H1 (cell line): ENCODE data around the gene CCSAP. TPM values are rescaled to one million over a fixed set of nuclear protein-coding genes. Genes with fewer than 3 reads are reported as not detected.

Experiments used
- CTCF ChIA-PET: fragments of 300-600 bp; sonication (Branson Sonifier 250); formaldehyde crosslinking; loops from one replicate; lab custom pipeline; 2021; ENCODE audit not compliant: partially characterized antibody; lab: Charles Lee
- POLR2A ChIA-PET: fragments of 300-600 bp; sonication (Branson Sonifier 250); formaldehyde crosslinking; loops from one replicate; lab custom pipeline; 2021; ENCODE audit warnings: inconsistent platforms; ENCODE audit not compliant: partially characterized antibody; lab: Charles Lee
- DNase-seq, 2 experiments: peaks; one replicate each; pipeline versions ENCODE4 v3.0.0 to v3.0.0-alpha.2; 2010 to 2022; ENCODE audit warnings: low spot score in 2 of 2, low read depth in 1 of 2, mixed read lengths in 1 of 2
- FAIRE-seq: peaks from 2 replicates; lab custom pipeline; 2011; peaks lifted over from hg19 to GRCh38; lab: Jason Lieb, UNC
- H2AFZ ChIP-seq: 2 replicates; pipeline ENCODE4 v1.8.1; 2012; ENCODE audit warnings: low read length, inconsistent platforms
- H2AK5ac ChIP-seq: 2 replicates; pipeline ENCODE4 v1.6.1; 2013; ENCODE audit warnings: low read depth, low read length
- H2BK120ac ChIP-seq: replicated peaks from 2 replicates; pipeline ENCODE3; 2013; ENCODE audit warnings: low read depth, low read length, inconsistent platforms
- H2BK12ac ChIP-seq: 2 replicates; pipeline ENCODE4 v1.6.1; 2013; ENCODE audit warnings: low read depth, low read length
- H2BK15ac ChIP-seq: 2 replicates; pipeline ENCODE4 v1.6.1; 2013; ENCODE audit warnings: low read length
- H2BK20ac ChIP-seq: 2 replicates; pipeline ENCODE4 v1.6.1; 2013; ENCODE audit warnings: low read length
- H2BK5ac ChIP-seq: 2 replicates; pipeline ENCODE4 v1.6.1; 2013; ENCODE audit warnings: low read depth, low read length
- H3K14ac ChIP-seq: 2 replicates; pipeline ENCODE4 v1.6.1; 2013; ENCODE audit warnings: inconsistent platforms; ENCODE audit not compliant: insufficient read length
- H3K18ac ChIP-seq: 2 replicates; pipeline ENCODE4 v1.6.1; 2013; ENCODE audit warnings: low read length; ENCODE audit errors: extremely low read depth
- H3K23ac ChIP-seq: 2 replicates; pipeline ENCODE4 v1.6.1; 2013; ENCODE audit warnings: inconsistent platforms; ENCODE audit not compliant: insufficient read length
- H3K23me2 ChIP-seq: 2 replicates; pipeline ENCODE4 v1.6.1; 2013; ENCODE audit warnings: low read depth, low read length
- H3K27ac ChIP-seq: 2 replicates; pipeline ENCODE4 v1.6.1; 2011; ENCODE audit warnings: low read depth, low read length, inconsistent platforms
- H3K27me3 ChIP-seq, 4 experiments: replicated peaks in 1 of 4; 1 replicate in 1 of 4; 2 replicates in 3 of 4; pipeline versions ENCODE4 v1.6.1 to v1.8.1; 2011 to 2013; ENCODE audit warnings: low read length in 3 of 4, mild to moderate bottlenecking in 3 of 4, inconsistent platforms in 2 of 4, mixed read lengths in 2 of 4, moderate library complexity in 1 of 4; ENCODE audit not compliant: control insufficient read depth in 3 of 4, insufficient read depth in 3 of 4; ENCODE audit errors: extremely low read depth in 1 of 4
- H3K36me3 ChIP-seq, 4 experiments: 2 replicates each; pipeline versions ENCODE4 v1.6.1 to v1.8.1; 2011 to 2013; ENCODE audit warnings: mild to moderate bottlenecking in 4 of 4, low read length in 3 of 4, moderate library complexity in 2 of 4, control low read depth in 1 of 4, inconsistent platforms in 1 of 4; ENCODE audit not compliant: insufficient read depth in 4 of 4, control insufficient read depth in 2 of 4
- H3K4ac ChIP-seq: replicated peaks from 2 replicates; pipeline ENCODE3; 2013; ENCODE audit warnings: low read length, low read depth, mixed read lengths, inconsistent platforms; ENCODE audit not compliant: insufficient read length
- H3K4me1 ChIP-seq, 4 experiments: replicated peaks in 1 of 4; 1 replicate in 1 of 4; 2 replicates in 3 of 4; pipeline versions ENCODE4 v1.6.1 to v1.8.1; 2011 to 2013; ENCODE audit warnings: low read length in 3 of 4, inconsistent platforms in 2 of 4, mixed read lengths in 1 of 4; ENCODE audit not compliant: insufficient read depth in 4 of 4, control insufficient read depth in 3 of 4
- H3K4me2 ChIP-seq, 2 experiments: 2 replicates each; pipeline versions ENCODE4 v1.6.1 to v1.8.1; 2011 to 2013; ENCODE audit warnings: low read depth in 2 of 2, low read length in 2 of 2, control low read depth in 1 of 2, inconsistent platforms in 1 of 2, mild to moderate bottlenecking in 1 of 2; ENCODE audit not compliant: insufficient read depth in 1 of 2
- H3K4me3 ChIP-seq, 4 experiments: fragments of 200-600, 300-600 bp in 1 of 4; sonication (generic), shearing (Covaris generic), sonication (Bioruptor Twin) in 1 of 4; 2 replicates each; pipeline versions ENCODE4 v1.5.1 to v1.8.1; 2011 to 2016; ENCODE audit warnings: low read length in 4 of 4, low read depth in 3 of 4, control low read depth in 2 of 4, inconsistent platforms in 2 of 4, mild to moderate bottlenecking in 2 of 4, mixed read lengths in 1 of 4, moderate library complexity in 1 of 4; ENCODE audit not compliant: insufficient read depth in 2 of 4; ENCODE audit errors: extremely low read depth in 1 of 4
- H3K56ac ChIP-seq: replicated peaks from 2 replicates; pipeline ENCODE3; 2013; ENCODE audit warnings: low read depth, mild to moderate bottlenecking, mixed read lengths, low read length, inconsistent platforms; ENCODE audit not compliant: insufficient read length
- H3K79me1 ChIP-seq: 2 replicates; pipeline ENCODE4 v1.6.1; 2013; ENCODE audit warnings: low read depth, low read length, control low read depth
- H3K79me2 ChIP-seq, 2 experiments: 2 replicates each; pipeline versions ENCODE4 v1.6.1 to v1.8.1; 2012 to 2013; ENCODE audit warnings: low read length in 2 of 2, mild to moderate bottlenecking in 2 of 2, inconsistent platforms in 1 of 2; ENCODE audit not compliant: insufficient read depth in 2 of 2, control insufficient read depth in 1 of 2
- H3K9ac ChIP-seq, 4 experiments: replicated peaks in 1 of 4; 1 replicate in 1 of 4; 2 replicates in 3 of 4; pipeline versions ENCODE4 v1.6.1 to v1.8.1; 2011 to 2013; ENCODE audit warnings: low read depth in 3 of 4, low read length in 3 of 4, control low read depth in 2 of 4, mild to moderate bottlenecking in 2 of 4, moderate library complexity in 2 of 4, inconsistent platforms in 1 of 4; ENCODE audit errors: extremely low read depth in 1 of 4
- H3K9me3 ChIP-seq, 2 experiments: 2 replicates each; pipeline versions ENCODE4 v1.6.1 to v1.8.1; 2012 to 2013; ENCODE audit warnings: mild to moderate bottlenecking in 2 of 2, moderate library complexity in 2 of 2, control low read depth in 1 of 2, inconsistent platforms in 1 of 2, low read depth in 1 of 2, low read length in 1 of 2, mixed read lengths in 1 of 2; ENCODE audit not compliant: insufficient read depth in 2 of 2
- H4K20me1 ChIP-seq, 2 experiments: replicated peaks in 1 of 2; 2 replicates each; pipeline versions ENCODE3 to v1.8.1; 2011 to 2013; ENCODE audit warnings: inconsistent platforms in 2 of 2, low read length in 2 of 2, mild to moderate bottlenecking in 1 of 2; ENCODE audit not compliant: insufficient read depth in 2 of 2, control insufficient read depth in 1 of 2
- H4K5ac ChIP-seq: 2 replicates; pipeline ENCODE4 v1.6.1; 2013; ENCODE audit warnings: low read length, low read depth, mixed read lengths, inconsistent platforms; ENCODE audit not compliant: insufficient read length
- H4K8ac ChIP-seq: 2 replicates; pipeline ENCODE4 v1.8.0; 2013; ENCODE audit warnings: mild to moderate bottlenecking, moderate library complexity, low read length, inconsistent platforms; ENCODE audit not compliant: insufficient read depth; ENCODE audit errors: extremely low read depth
- H4K91ac ChIP-seq: replicated peaks from 2 replicates; pipeline ENCODE3; 2013; ENCODE audit warnings: low read length, mixed read lengths, inconsistent platforms; ENCODE audit not compliant: insufficient read length
- BRCA1 ChIP-seq: IDR thresholded peaks from 2 replicates; pipeline ENCODE4 v1.6.1; 2012; ENCODE audit warnings: low read depth, low read length, improper control_type of control experiment
- WGBS, 2 experiments: shearing (Covaris generic) in 1 of 2; methylation state at CpG; one replicate each; pipeline versions ENCODE4 v1.1.6 to v1.1.7; 2013 to 2015; ENCODE audit warnings: low lambda C conversion rate in 2 of 2, mixed read lengths in 2 of 2, inconsistent platforms in 1 of 2, low coverage in 1 of 2, missing lambda C conversion rate in 1 of 2; ENCODE audit not compliant: insufficient replicate concordance in 2 of 2, insufficient coverage in 1 of 2, insufficient read length in 1 of 2; ENCODE audit errors: extremely low coverage in 1 of 2, missing lambda C conversion rate in 1 of 2; 5-methylcytosine and 5-hydroxymethylcytosine counted together
- polyA plus RNA-seq, 7 experiments: library from polyadenylated mRNA; depleted of rRNA in 3 of 7; stranded (reverse) in 5 of 7; unstranded in 2 of 7; fragments of >200 nt in 5 of 7; fragments of 200-250 nt in 2 of 7; gene quantifications; 1 replicate in 5 of 7; 2 replicates in 1 of 7; 4 replicates in 1 of 7; pipeline versions ENCODE4 v1.2.1 to v1.2.3, GENCODE V29; 2011 to 2013; ENCODE audit warnings: missing spikeins in 2 of 7, mixed read lengths in 2 of 7
- total RNA-seq: library from RNA; stranded (reverse); fragmentation: NEBNext Ultra II Directional; extraction: Animal tissue kit (Norgen Biotek cat#: 25700); gene quantifications from 2 replicates; pipeline ENCODE4 v1.2.1, GENCODE V29; 2021

Gene CCSAP
- total and polyA plus RNA-seq, 2 of the 8 experiments (the other 6 are each of a cell fraction or from before 2014, with no cell fraction given), result 3.5 to 17.2 TPM

GRCh38 chr1:229282295-229282823 lies 60.5 kb downstream of the CCSAP start:
- Histone ChIP-seq H3K9me3 (no peaks in the 10 kb centered on the region), H3K23me2 (no peaks in the 10 kb centered on the region), H3K14ac (no peak overlapping the region), H3K18ac (no peak overlapping the region), H3K4me1 (peaks cover 0 to 4% (median under 1%) of the 10 kb centered on the region in 4 experiments; a peak in 1 of 7 replicates), H3K23ac (no peak overlapping the region), H4K20me1 (peaks cover 8 to 10% of the 10 kb centered on the region in 2 experiments), H2BK5ac (no peak overlapping the region), H3K4ac (no peak overlapping the region), H3K79me2 (peaks cover 6 to 77% of the 10 kb centered on the region in 2 experiments), H2BK15ac (no peak overlapping the region), H3K4me2 (no peak overlapping the region), H3K9ac (no peak overlapping the region), H3K56ac (no peak overlapping the region), H2BK20ac (no peak overlapping the region), H4K91ac (no peak overlapping the region), H3K27me3 (no peaks in the 10 kb centered on the region), H4K5ac (no peak overlapping the region), H3K4me3 (no peak overlapping the region), H3K36me3 (no peaks in the 10 kb centered on the region), H2BK120ac (no peak overlapping the region), H4K8ac (no peak overlapping the region), H3K79me1 (peaks cover 11% of the 10 kb centered on the region), H2AK5ac (no peak overlapping the region), H3K27ac (no peak overlapping the region), H2AFZ (no peak overlapping the region), H2BK12ac (no peak overlapping the region)
- no peak for DNase-seq
- no peak for FAIRE-seq
- CTCF ChIA-PET, result interaction anchor here (1.2 kb wide), 1 partner anchor 200 kb away, joined by 3 read pairs; no protein-coding TSS in a partner anchor
- WGBS, 2 experiments, result 94% methylated on average over 1 of the region's 1 CpG; no CpG with 5 or more reads in 1 of the 2 experiments
- no peak for TF ChIP-seq BRCA1
- POLR2A ChIA-PET, result no interaction called here
